GM23338 (cell line): ENCODE data around the gene NEURL1. TPM values are rescaled to one million over a fixed set of nuclear protein-coding genes. Genes with fewer than 3 reads are reported as not detected.
A peak's percentile ranks its signal among the peaks of the same experiment; 100 is the strongest.

Experiments
- ATAC-seq: fragments of 200-7000 bp; cut with Tn5 transposase; 3 replicates; pipeline ENCODE4 v1.9.1; 2020
- DNase-seq: peaks from one replicate; pipeline ENCODE4 v3.0.0-alpha.2; 2015; ENCODE audit warnings: low spot score
- H2AFZ ChIP-seq: fragments of 200-600 bp; sonication (generic); 2 replicates; pipeline ENCODE4 v1.8.0; 2016; ENCODE audit warnings: antibody characterized with exemption, mild to moderate bottlenecking, moderate library complexity
- H3F3A ChIP-seq: fragments of 200-600 bp; sonication (generic); replicated peaks from 2 replicates; pipeline ENCODE4 v1.8.0; 2017; ENCODE audit warnings: antibody characterized with exemption, mixed run types, low read depth
- H3K27ac ChIP-seq: fragments of 200-600 bp; sonication (generic); 2 replicates; pipeline ENCODE4 v1.6.1; 2016; ENCODE audit warnings: low read depth
- H3K27me3 ChIP-seq: fragments of 200-600 bp; sonication (generic); 2 replicates; pipeline ENCODE4 v1.8.0; 2016; ENCODE audit warnings: mild to moderate bottlenecking, mixed run types, moderate library complexity; ENCODE audit not compliant: insufficient read depth
- H3K36me3 ChIP-seq: fragments of 200-600 bp; sonication (generic); 2 replicates; pipeline ENCODE4 v1.8.0; 2016; ENCODE audit warnings: mild to moderate bottlenecking; ENCODE audit not compliant: insufficient read depth
- H3K4me1 ChIP-seq: fragments of 200-600 bp; sonication (generic); 2 replicates; pipeline ENCODE4 v1.8.0; 2016; ENCODE audit warnings: mild to moderate bottlenecking, moderate library complexity; ENCODE audit not compliant: insufficient read depth
- H3K4me2 ChIP-seq: fragments of 200-600 bp; sonication (generic); 2 replicates; pipeline ENCODE4 v1.7.1; 2017; ENCODE audit warnings: mixed run types
- H3K4me3 ChIP-seq: fragments of 200-600 bp; sonication (generic); 2 replicates; pipeline ENCODE4 v1.6.1; 2016; ENCODE audit warnings: mixed run types
- H3K79me2 ChIP-seq: fragments of 200-600 bp; sonication (generic); replicated peaks from 2 replicates; pipeline ENCODE4 v1.8.0; 2017; ENCODE audit warnings: mild to moderate bottlenecking; ENCODE audit not compliant: insufficient read depth
- H3K9me2 ChIP-seq: fragments of 200-600 bp; sonication (generic); 2 replicates; pipeline ENCODE4 v1.8.0; 2017; ENCODE audit not compliant: insufficient read depth
- H4K20me1 ChIP-seq: fragments of 200-600 bp; sonication (generic); replicated peaks from 2 replicates; pipeline ENCODE4 v1.8.0; 2017; ENCODE audit warnings: mild to moderate bottlenecking; ENCODE audit not compliant: insufficient read depth
- H3K27ac Mint-ChIP-seq: 2 replicates; pipeline ENCODE4 v1.8.0; 2020; ENCODE audit warnings: inconsistent platforms, mild to moderate bottlenecking, moderate library complexity, mixed read lengths
- H3K27me3 Mint-ChIP-seq: 3 replicates; pipeline ENCODE4 v1.8.0; 2022; ENCODE audit warnings: low read depth, mild to moderate bottlenecking, moderate library complexity, mixed read lengths, inconsistent platforms; ENCODE audit not compliant: insufficient read depth, poor library complexity
- H3K36me3 Mint-ChIP-seq: 3 replicates; pipeline ENCODE4 v1.8.0; 2021; ENCODE audit warnings: low read depth, mild to moderate bottlenecking, inconsistent platforms, moderate library complexity, mixed read lengths
- H3K4me1 Mint-ChIP-seq: 3 replicates; pipeline ENCODE4 v1.8.0; 2020; ENCODE audit warnings: mild to moderate bottlenecking, inconsistent platforms, mixed read lengths
- H3K4me3 Mint-ChIP-seq: 3 replicates; pipeline ENCODE4 v1.8.0; 2021; ENCODE audit warnings: moderate library complexity, mild to moderate bottlenecking, inconsistent platforms, mixed read lengths
- H3K9me3 Mint-ChIP-seq: 3 replicates; pipeline ENCODE4 v1.8.0; 2020; ENCODE audit warnings: moderate library complexity, mild to moderate bottlenecking, inconsistent platforms, mixed read lengths
- CREB1 ChIP-seq: fragments of 250-450 bp; sonication (Bioruptor Pico); IDR thresholded peaks from 2 replicates; pipeline ENCODE4 v1.5.0; 2020; ENCODE audit warnings: low read depth, mild to moderate bottlenecking, moderate library complexity
- CTCF ChIP-seq, 2 experiments: fragments of 200-600 bp in 1 of 2; sonication (generic) in 1 of 2; conservative IDR thresholded peaks; 2 replicates each; pipeline versions ENCODE4 v1.5.1 to v1.6.1; 2016 to 2017; ENCODE audit warnings: antibody characterized with exemption in 2 of 2, low read depth in 2 of 2, mild to moderate bottlenecking in 2 of 2, moderate library complexity in 1 of 2
- EZH2 ChIP-seq: fragments of 200-600 bp; sonication (generic); IDR thresholded peaks from one replicate; pipeline ENCODE4 v1.8.0; 2017; ENCODE audit warnings: antibody characterized with exemption, mild to moderate bottlenecking, low read depth; ENCODE audit not compliant: unreplicated experiment
- EZH2phosphoT487 ChIP-seq: fragments of 200-600 bp; sonication (generic); IDR thresholded peaks from one replicate; pipeline ENCODE4 v1.8.1; 2018; ENCODE audit warnings: antibody characterized with exemption; ENCODE audit not compliant: unreplicated experiment
- JUNB ChIP-seq: IDR thresholded peaks from one replicate; pipeline ENCODE4 v1.6.1; 2016; ENCODE audit warnings: antibody characterized with exemption; ENCODE audit not compliant: unreplicated experiment
- NANOG ChIP-seq: IDR thresholded peaks from 2 replicates; pipeline ENCODE4 v1.6.1; 2016; ENCODE audit warnings: antibody characterized with exemption, borderline replicate concordance
- POLR2AphosphoS5 ChIP-seq: IDR thresholded peaks from 2 replicates; pipeline ENCODE4 v1.6.1; 2016; ENCODE audit warnings: antibody characterized with exemption, low read depth
- STAT1 ChIP-seq: IDR thresholded peaks from one replicate; pipeline ENCODE4 v1.6.1; 2016; ENCODE audit warnings: antibody characterized with exemption; ENCODE audit not compliant: unreplicated experiment
- ZNF114 ChIP-seq: fragments of 250-450 bp; sonication (Bioruptor Pico); IDR thresholded peaks from 2 replicates; pipeline ENCODE4 v1.5.0; 2020; ENCODE audit warnings: mild to moderate bottlenecking, moderate library complexity
- ZNF331 ChIP-seq: fragments of 250-450 bp; sonication (Bioruptor Pico); IDR thresholded peaks from 2 replicates; pipeline ENCODE4 v1.5.0; 2020; ENCODE audit warnings: low read depth, mild to moderate bottlenecking, moderate library complexity
- polyA plus RNA-seq: library from polyadenylated mRNA; unstranded; fragments of >200 nt; fragmentation: Nextera tagmentation; extraction: Ambion mirVana; gene quantifications from 2 replicates; pipeline ENCODE4 v1.2.1, GENCODE V29; 2016
- total RNA-seq: library from RNA; depleted of rRNA; stranded (reverse); fragments of >200 nt; shearing (Covaris generic); gene quantifications from 2 replicates; pipeline ENCODE4 v1.2.3, GENCODE V29; 2014
- TF ChIP-seq, protein P1 (sequence below): IDR thresholded peaks from 2 replicates; pipeline ENCODE4 v1.6.1; 2016; ENCODE audit warnings: antibody characterized with exemption
- TF ChIP-seq, protein P2 (sequence below): IDR thresholded peaks from one replicate; pipeline ENCODE4 v1.6.1; 2018; ENCODE audit warnings: antibody characterized with exemption; ENCODE audit not compliant: unreplicated experiment
- TF ChIP-seq, protein P3 (sequence below): fragments of 250-450 bp; sonication (Bioruptor Pico); IDR thresholded peaks from 2 replicates; pipeline ENCODE4 v1.5.0; 2020; ENCODE audit warnings: mild to moderate bottlenecking, moderate library complexity

Gene NEURL1
- total and polyA plus RNA-seq, 2 experiments from 2014 or later = 0.82 to 1.1 TPM

- Mint-ChIP-seq H3K27me3 (peaks cover 28% of the 10 kb centered on the region), H3K27ac (no peak overlapping the region), H3K36me3 (no peaks in the 10 kb centered on the region), H3K4me1 (peaks cover 18% of the 10 kb centered on the region; the same call in 2 of the 3 replicates), H3K4me3 (peak overlapping the region; percentile 80; the same call in 1 of the 3 replicates), H3K9me3 (no peaks in the 10 kb centered on the region; the same call in 2 of the 3 replicates)
- H3K27me3 ChIP-seq = peaks cover 51% of the 10 kb centered on the region
- H3K9me2 ChIP-seq = no peaks in the 10 kb centered on the region
- no peak overlapping the region for H3K27ac ChIP-seq
- DNase-seq (no peak), ATAC-seq (no peak)
- no peak for TF ChIP-seq STAT1
- TF ChIP-seq ZNF331 (CRISPR knock-in tag) = no peak
- TF ChIP-seq CREB1 (CRISPR knock-in tag) = no peak
- TF ChIP-seq, protein P1, sequence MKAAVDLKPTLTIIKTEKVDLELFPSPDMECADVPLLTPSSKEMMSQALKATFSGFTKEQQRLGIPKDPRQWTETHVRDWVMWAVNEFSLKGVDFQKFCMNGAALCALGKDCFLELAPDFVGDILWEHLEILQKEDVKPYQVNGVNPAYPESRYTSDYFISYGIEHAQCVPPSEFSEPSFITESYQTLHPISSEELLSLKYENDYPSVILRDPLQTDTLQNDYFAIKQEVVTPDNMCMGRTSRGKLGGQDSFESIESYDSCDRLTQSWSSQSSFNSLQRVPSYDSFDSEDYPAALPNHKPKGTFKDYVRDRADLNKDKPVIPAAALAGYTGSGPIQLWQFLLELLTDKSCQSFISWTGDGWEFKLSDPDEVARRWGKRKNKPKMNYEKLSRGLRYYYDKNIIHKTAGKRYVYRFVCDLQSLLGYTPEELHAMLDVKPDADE = no peak
- no peak for TF ChIP-seq CTCF (conservative IDR thresholded peaks at IDR 0.05; ENCODE audit: low read depth in 2 of 2)
- no peak for TF ChIP-seq JUNB
- TF ChIP-seq, protein P2, sequence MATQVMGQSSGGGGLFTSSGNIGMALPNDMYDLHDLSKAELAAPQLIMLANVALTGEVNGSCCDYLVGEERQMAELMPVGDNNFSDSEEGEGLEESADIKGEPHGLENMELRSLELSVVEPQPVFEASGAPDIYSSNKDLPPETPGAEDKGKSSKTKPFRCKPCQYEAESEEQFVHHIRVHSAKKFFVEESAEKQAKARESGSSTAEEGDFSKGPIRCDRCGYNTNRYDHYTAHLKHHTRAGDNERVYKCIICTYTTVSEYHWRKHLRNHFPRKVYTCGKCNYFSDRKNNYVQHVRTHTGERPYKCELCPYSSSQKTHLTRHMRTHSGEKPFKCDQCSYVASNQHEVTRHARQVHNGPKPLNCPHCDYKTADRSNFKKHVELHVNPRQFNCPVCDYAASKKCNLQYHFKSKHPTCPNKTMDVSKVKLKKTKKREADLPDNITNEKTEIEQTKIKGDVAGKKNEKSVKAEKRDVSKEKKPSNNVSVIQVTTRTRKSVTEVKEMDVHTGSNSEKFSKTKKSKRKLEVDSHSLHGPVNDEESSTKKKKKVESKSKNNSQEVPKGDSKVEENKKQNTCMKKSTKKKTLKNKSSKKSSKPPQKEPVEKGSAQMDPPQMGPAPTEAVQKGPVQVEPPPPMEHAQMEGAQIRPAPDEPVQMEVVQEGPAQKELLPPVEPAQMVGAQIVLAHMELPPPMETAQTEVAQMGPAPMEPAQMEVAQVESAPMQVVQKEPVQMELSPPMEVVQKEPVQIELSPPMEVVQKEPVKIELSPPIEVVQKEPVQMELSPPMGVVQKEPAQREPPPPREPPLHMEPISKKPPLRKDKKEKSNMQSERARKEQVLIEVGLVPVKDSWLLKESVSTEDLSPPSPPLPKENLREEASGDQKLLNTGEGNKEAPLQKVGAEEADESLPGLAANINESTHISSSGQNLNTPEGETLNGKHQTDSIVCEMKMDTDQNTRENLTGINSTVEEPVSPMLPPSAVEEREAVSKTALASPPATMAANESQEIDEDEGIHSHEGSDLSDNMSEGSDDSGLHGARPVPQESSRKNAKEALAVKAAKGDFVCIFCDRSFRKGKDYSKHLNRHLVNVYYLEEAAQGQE = no peak
- no peak for TF ChIP-seq EZH2phosphoT487
- no peak for TF ChIP-seq ZNF114 (CRISPR knock-in tag)
- TF ChIP-seq, protein P3, sequence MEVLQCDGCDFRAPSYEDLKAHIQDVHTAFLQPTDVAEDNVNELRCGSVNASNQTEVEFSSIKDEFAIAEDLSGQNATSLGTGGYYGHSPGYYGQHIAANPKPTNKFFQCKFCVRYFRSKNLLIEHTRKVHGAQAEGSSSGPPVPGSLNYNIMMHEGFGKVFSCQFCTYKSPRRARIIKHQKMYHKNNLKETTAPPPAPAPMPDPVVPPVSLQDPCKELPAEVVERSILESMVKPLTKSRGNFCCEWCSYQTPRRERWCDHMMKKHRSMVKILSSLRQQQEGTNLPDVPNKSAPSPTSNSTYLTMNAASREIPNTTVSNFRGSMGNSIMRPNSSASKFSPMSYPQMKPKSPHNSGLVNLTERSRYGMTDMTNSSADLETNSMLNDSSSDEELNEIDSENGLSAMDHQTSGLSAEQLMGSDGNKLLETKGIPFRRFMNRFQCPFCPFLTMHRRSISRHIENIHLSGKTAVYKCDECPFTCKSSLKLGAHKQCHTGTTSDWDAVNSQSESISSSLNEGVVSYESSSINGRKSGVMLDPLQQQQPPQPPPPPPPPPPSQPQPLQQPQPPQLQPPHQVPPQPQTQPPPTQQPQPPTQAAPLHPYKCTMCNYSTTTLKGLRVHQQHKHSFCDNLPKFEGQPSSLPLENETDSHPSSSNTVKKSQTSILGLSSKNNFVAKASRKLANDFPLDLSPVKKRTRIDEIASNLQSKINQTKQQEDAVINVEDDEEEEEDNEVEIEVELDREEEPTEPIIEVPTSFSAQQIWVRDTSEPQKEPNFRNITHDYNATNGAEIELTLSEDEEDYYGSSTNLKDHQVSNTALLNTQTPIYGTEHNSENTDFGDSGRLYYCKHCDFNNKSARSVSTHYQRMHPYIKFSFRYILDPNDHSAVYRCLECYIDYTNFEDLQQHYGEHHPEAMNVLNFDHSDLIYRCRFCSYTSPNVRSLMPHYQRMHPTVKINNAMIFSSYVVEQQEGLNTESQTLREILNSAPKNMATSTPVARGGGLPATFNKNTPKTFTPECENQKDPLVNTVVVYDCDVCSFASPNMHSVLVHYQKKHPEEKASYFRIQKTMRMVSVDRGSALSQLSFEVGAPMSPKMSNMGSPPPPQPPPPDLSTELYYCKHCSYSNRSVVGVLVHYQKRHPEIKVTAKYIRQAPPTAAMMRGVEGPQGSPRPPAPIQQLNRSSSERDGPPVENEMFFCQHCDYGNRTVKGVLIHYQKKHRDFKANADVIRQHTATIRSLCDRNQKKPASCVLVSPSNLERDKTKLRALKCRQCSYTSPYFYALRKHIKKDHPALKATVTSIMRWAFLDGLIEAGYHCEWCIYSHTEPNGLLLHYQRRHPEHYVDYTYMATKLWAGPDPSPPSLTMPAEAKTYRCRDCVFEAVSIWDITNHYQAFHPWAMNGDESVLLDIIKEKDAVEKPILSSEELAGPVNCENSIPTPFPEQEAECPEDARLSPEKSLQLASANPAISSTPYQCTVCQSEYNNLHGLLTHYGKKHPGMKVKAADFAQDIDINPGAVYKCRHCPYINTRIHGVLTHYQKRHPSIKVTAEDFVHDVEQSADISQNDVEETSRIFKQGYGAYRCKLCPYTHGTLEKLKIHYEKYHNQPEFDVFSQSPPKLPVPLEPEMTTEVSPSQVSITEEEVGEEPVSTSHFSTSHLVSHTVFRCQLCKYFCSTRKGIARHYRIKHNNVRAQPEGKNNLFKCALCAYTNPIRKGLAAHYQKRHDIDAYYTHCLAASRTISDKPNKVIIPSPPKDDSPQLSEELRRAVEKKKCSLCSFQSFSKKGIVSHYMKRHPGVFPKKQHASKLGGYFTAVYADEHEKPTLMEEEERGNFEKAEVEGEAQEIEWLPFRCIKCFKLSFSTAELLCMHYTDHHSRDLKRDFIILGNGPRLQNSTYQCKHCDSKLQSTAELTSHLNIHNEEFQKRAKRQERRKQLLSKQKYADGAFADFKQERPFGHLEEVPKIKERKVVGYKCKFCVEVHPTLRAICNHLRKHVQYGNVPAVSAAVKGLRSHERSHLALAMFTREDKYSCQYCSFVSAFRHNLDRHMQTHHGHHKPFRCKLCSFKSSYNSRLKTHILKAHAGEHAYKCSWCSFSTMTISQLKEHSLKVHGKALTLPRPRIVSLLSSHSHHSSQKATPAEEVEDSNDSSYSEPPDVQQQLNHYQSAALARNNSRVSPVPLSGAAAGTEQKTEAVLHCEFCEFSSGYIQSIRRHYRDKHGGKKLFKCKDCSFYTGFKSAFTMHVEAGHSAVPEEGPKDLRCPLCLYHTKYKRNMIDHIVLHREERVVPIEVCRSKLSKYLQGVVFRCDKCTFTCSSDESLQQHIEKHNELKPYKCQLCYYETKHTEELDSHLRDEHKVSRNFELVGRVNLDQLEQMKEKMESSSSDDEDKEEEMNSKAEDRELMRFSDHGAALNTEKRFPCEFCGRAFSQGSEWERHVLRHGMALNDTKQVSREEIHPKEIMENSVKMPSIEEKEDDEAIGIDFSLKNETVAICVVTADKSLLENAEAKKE (CRISPR knock-in tag) = no peak
- no peak for TF ChIP-seq POLR2AphosphoS5
- TF ChIP-seq EZH2 = no peak
- TF ChIP-seq NANOG = no peak
- H3K4me3 ChIP-seq = no peak overlapping the region
- no peaks in the 10 kb centered on the region for H3K79me2 ChIP-seq
- peaks cover 5% of the 10 kb centered on the region; the same call in 1 of the 2 replicates for H3F3A ChIP-seq
- H4K20me1 ChIP-seq = no peaks in the 10 kb centered on the region
- H3K4me1 ChIP-seq = no peaks in the 10 kb centered on the region; the same call in 1 of the 2 replicates
- no peak overlapping the region for H2AFZ ChIP-seq
- H3K36me3 ChIP-seq = no peaks in the 10 kb centered on the region
- H3K4me2 ChIP-seq = no peak overlapping the region
Observed at GRCh38 chr10:103491729-103492364, 1.7 kb upstream of the NEURL1 start.
